Measurements from ENCODE around the gene GLT1D1. TPM values are rescaled to one million over a fixed set of nuclear protein-coding genes. Genes with fewer than 3 reads are reported as not detected.
"Not testable (repeated sequence)": the region's sequence is repeated elsewhere in the genome, so short reads cannot be mapped to it uniquely, and the experiment has no call there.

Gene GLT1D1
- total RNA-seq, 1 experiment from 2014 or later = not detected

DNA sequence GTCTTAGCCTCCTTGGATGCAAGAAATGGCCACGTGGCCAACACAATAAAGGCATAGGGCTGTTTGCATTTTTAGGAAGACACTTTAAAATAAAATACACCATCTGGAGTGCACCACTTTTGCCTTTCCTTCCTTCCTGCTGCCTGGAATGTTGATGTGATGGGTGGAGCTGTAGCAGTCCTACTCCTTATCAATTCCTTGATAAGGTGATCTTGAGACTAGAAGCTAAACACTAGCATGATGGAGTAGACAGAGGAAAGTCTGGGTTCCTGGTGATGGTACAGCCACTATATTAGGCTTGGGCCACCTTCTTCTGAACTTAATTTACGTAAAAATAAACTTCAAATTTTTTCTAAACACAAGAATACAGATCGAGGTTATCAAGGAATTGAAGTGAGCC is 2.9 kb upstream of the GLT1D1 start:
- TF ChIP-seq EZH2phosphoT487 (IDR thresholded peaks at IDR 0.05; ENCODE audit: borderline replicate concordance, low read length) = no peak
- no peak for TF ChIP-seq EZH2 (IDR thresholded peaks at IDR 0.05; ENCODE audit: low read length, unreplicated experiment)
- TF ChIP-seq, protein P1, sequence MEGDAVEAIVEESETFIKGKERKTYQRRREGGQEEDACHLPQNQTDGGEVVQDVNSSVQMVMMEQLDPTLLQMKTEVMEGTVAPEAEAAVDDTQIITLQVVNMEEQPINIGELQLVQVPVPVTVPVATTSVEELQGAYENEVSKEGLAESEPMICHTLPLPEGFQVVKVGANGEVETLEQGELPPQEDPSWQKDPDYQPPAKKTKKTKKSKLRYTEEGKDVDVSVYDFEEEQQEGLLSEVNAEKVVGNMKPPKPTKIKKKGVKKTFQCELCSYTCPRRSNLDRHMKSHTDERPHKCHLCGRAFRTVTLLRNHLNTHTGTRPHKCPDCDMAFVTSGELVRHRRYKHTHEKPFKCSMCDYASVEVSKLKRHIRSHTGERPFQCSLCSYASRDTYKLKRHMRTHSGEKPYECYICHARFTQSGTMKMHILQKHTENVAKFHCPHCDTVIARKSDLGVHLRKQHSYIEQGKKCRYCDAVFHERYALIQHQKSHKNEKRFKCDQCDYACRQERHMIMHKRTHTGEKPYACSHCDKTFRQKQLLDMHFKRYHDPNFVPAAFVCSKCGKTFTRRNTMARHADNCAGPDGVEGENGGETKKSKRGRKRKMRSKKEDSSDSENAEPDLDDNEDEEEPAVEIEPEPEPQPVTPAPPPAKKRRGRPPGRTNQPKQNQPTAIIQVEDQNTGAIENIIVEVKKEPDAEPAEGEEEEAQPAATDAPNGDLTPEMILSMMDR (conservative IDR thresholded peaks at IDR 0.05; ENCODE audit: low read depth, low read length) = no peak
- H3K4me2 ChIP-seq (ENCODE audit: low read length) = no peak overlapping the region
- ATAC-seq (no peak), DNase-seq (no peak)
- H2AFZ ChIP-seq (ENCODE audit: low read length) = no peak overlapping the region
- H3K9ac ChIP-seq (ENCODE audit: low read length) = no peak overlapping the region
- no peaks in the 10 kb centered on the region for H3F3A ChIP-seq (ENCODE audit: low read length, unreplicated experiment)
- no peaks in the 10 kb centered on the region for H3K79me2 ChIP-seq (ENCODE audit: low read length)
- no peaks in the 10 kb centered on the region for H3K9me2 ChIP-seq (replicated peaks; ENCODE audit: low read length)
- CTCF ChIA-PET = no interaction called here
- no peaks in the 10 kb centered on the region for H3K4me1 ChIP-seq (ENCODE audit: insufficient read depth, low read length)
- H3K27ac ChIP-seq (ENCODE audit: low read length) = no peak overlapping the region
- POLR2A ChIA-PET (ENCODE audit: unreplicated experiment) = no interaction called here
- H4K20me1 ChIP-seq (ENCODE audit: low read length) = no peaks in the 10 kb centered on the region
- H3K27me3 ChIP-seq (ENCODE audit: low read length) = peaks cover 35% of the 10 kb centered on the region
- no TSS peak for BruUV-seq (replicated peaks)
- intact Hi-C loops (cut with micrococcal nuclease) = no loop called here
- no peaks in the 10 kb centered on the region for H3K9me3 ChIP-seq (ENCODE audit: low read length)
- H3K36me3 ChIP-seq (ENCODE audit: low read depth, low read length) = no peaks in the 10 kb centered on the region
- no peak overlapping the region for H3K4me3 ChIP-seq (ENCODE audit: low read length)

DNA sequence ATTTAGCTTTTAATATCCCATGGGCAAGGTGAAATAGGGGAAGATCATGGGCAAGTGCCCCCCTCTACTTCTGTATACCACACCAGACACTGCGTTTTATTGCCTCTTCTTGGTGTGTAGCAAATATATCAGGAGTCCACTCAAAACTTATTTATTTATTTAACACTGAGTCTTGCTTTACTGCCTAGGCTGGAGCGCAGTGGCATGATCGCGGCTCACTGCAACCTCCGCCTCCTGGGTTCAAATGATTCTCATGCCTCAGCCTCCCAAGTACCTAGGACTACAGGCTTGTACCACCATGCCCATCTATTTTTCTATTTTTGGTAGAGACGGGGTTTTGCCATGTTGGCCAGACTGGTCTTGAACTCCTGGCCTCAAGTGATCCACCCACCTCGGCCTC is 1.8 kb upstream of the GLT1D1 start:
- H4K20me1 ChIP-seq (ENCODE audit: low read length); H3K9me2 ChIP-seq (replicated peaks; ENCODE audit: low read length); H3K4me3 ChIP-seq (ENCODE audit: low read length); POLR2A ChIA-PET (ENCODE audit: unreplicated experiment); intact Hi-C loops (cut with micrococcal nuclease); H3K79me2 ChIP-seq (ENCODE audit: low read length); BruUV-seq (replicated peaks); ATAC-seq; H3K36me3 ChIP-seq (ENCODE audit: low read depth, low read length); H3F3A ChIP-seq (ENCODE audit: low read length, unreplicated experiment); H3K4me1 ChIP-seq (ENCODE audit: insufficient read depth, low read length); H3K9me3 ChIP-seq (ENCODE audit: low read length); H2AFZ ChIP-seq (ENCODE audit: low read length); H3K4me2 ChIP-seq (ENCODE audit: low read length); DNase-seq; H3K27ac ChIP-seq (ENCODE audit: low read length); CTCF ChIA-PET; H3K9ac ChIP-seq (ENCODE audit: low read length): not testable (repeated sequence)
- peaks cover 42% of the 10 kb centered on the region for H3K27me3 ChIP-seq (ENCODE audit: low read length)

GRCh38 chr12:128852026-128852698 is 1.1 kb upstream of the GLT1D1 start:
- DNase-seq (no peak), ATAC-seq (no peak)
- Histone ChIP-seq H3K4me3 (ENCODE audit: low read length) (no peak overlapping the region), H3K9me2 (replicated peaks; ENCODE audit: low read length) (no peaks in the 10 kb centered on the region), H3F3A (ENCODE audit: low read length, unreplicated experiment) (no peaks in the 10 kb centered on the region), H3K27me3 (ENCODE audit: low read length) (peaks cover 49% of the 10 kb centered on the region), H3K9ac (ENCODE audit: low read length) (no peak overlapping the region), H3K4me1 (ENCODE audit: insufficient read depth, low read length) (no peaks in the 10 kb centered on the region), H3K4me2 (ENCODE audit: low read length) (no peak overlapping the region), H4K20me1 (ENCODE audit: low read length) (no peaks in the 10 kb centered on the region), H3K36me3 (ENCODE audit: low read depth, low read length) (no peaks in the 10 kb centered on the region), H3K79me2 (ENCODE audit: low read length) (no peaks in the 10 kb centered on the region), H2AFZ (ENCODE audit: low read length) (no peak overlapping the region), H3K27ac (ENCODE audit: low read length) (no peak overlapping the region), H3K9me3 (ENCODE audit: low read length) (no peaks in the 10 kb centered on the region)
- ChIA-PET POLR2A (ENCODE audit: unreplicated experiment) (no interaction called here), CTCF (no interaction called here)
- TF ChIP-seq, protein P1 (conservative IDR thresholded peaks at IDR 0.05; ENCODE audit: low read depth, low read length) = no peak
- TF ChIP-seq EZH2 (IDR thresholded peaks at IDR 0.05; ENCODE audit: low read length, unreplicated experiment) (no peak), EZH2phosphoT487 (IDR thresholded peaks at IDR 0.05; ENCODE audit: borderline replicate concordance, low read length) (no peak)
- intact Hi-C loops (cut with micrococcal nuclease) = no loop called here
- BruUV-seq (replicated peaks) = no TSS peak

Data from PC-3 (cell line).